ENCODE results near the gene CD44. TPM values are rescaled to one million over a fixed set of nuclear protein-coding genes. Genes with fewer than 3 reads are reported as not detected.

CD44 gene
- total RNA-seq, 4 donors from 2014 or later = 56.3 to 182 (median 114) TPM

GRCh38 chr11:35246745-35247144, 107.8 kb downstream of the CD44 start:
- no peaks in the 10 kb centered on the region for H3K36me3 ChIP-seq
- TF ChIP-seq POLR2A (IDR thresholded peaks at IDR 0.05) (no peak), CTCF (IDR thresholded peaks at IDR 0.05) (no peak), EP300 (IDR thresholded peaks at IDR 0.05; ENCODE audit: low read depth) (peak; percentile 69), POLR2AphosphoS5 (IDR thresholded peaks at IDR 0.05) (peak; percentile 63 to 82 (median 72))
- peak overlapping the region; percentile 26 to 76 (median 66) for H3K27ac ChIP-seq
- H3K9me3 ChIP-seq = no peaks in the 10 kb centered on the region
- H3K27me3 ChIP-seq = no peaks in the 10 kb centered on the region
- intact Hi-C loops (cut with DNase I; ENCODE audit: low total_unique reads) = no loop called here
- in situ Hi-C loops (cut with MboI; ENCODE audit: low pct_ligation_motif_present in 1 of 4, low pct_unique_long_range_greater_than_20kb in 1 of 4, low sequenced_read_pairs in 3 of 4) = no loop called here
- WGBS, 2 donors (ENCODE audit: low coverage in 1 of 2) = 29 to 64% methylated on average over 2 of the region's 2 CpGs
- no peak overlapping the region for H3K4me3 ChIP-seq
- peaks cover 0 to 10% (median 1%) of the 10 kb centered on the region in 4 donors for H3K4me1 ChIP-seq
- no peak for DNase-seq

GRCh38 chr11:35247428-35247827, 108.5 kb downstream of the CD44 start:
- intact Hi-C loops (cut with DNase I; ENCODE audit: low total_unique reads) (no loop called here), in situ Hi-C loops (cut with MboI; ENCODE audit: low pct_ligation_motif_present in 1 of 4, low pct_unique_long_range_greater_than_20kb in 1 of 4, low sequenced_read_pairs in 3 of 4) (no loop called here)
- H3K27ac ChIP-seq = peak overlapping the region; percentile 26 to 76 (median 66)
- TF ChIP-seq POLR2A (IDR thresholded peaks at IDR 0.05) (no peak), POLR2AphosphoS5 (IDR thresholded peaks at IDR 0.05) (no peak), EP300 (IDR thresholded peaks at IDR 0.05; ENCODE audit: low read depth) (no peak), CTCF (IDR thresholded peaks at IDR 0.05) (no peak)
- no peaks in the 10 kb centered on the region for H3K36me3 ChIP-seq
- peaks cover 0 to 5% (median 1%) of the 10 kb centered on the region in 4 donors for H3K4me1 ChIP-seq
- 81 to 100% methylated on average over 1 to 3 of the region's 3 CpGs for WGBS, 2 donors (ENCODE audit: low coverage in 1 of 2)
- peak; percentile 26 for DNase-seq
- no peaks in the 10 kb centered on the region for H3K27me3 ChIP-seq
- H3K4me3 ChIP-seq = no peak overlapping the region
- no peaks in the 10 kb centered on the region for H3K9me3 ChIP-seq

GRCh38 chr11:35247863-35248262, 108.9 kb downstream of the CD44 start:
- Histone ChIP-seq H3K27me3 (no peaks in the 10 kb centered on the region), H3K36me3 (no peaks in the 10 kb centered on the region), H3K4me1 (peaks cover 0 to 3% (median under 1%) of the 10 kb centered on the region in 4 donors), H3K27ac (peak overlapping the region; percentile 26 to 76 (median 66)), H3K4me3 (no peak overlapping the region), H3K9me3 (no peaks in the 10 kb centered on the region)
- no peak for DNase-seq
- WGBS, 2 donors (ENCODE audit: low coverage in 1 of 2) = 84% methylated on average over 3 of the region's 3 CpGs; no CpG with 5 or more reads in 1 of the 2 donors
- in situ Hi-C loops (cut with MboI; ENCODE audit: low pct_ligation_motif_present in 1 of 4, low pct_unique_long_range_greater_than_20kb in 1 of 4, low sequenced_read_pairs in 3 of 4) (no loop called here), intact Hi-C loops (cut with DNase I; ENCODE audit: low total_unique reads) (no loop called here)
- no peak for TF ChIP-seq POLR2AphosphoS5 (IDR thresholded peaks at IDR 0.05)
- no peak for TF ChIP-seq POLR2A (IDR thresholded peaks at IDR 0.05)
- no peak for TF ChIP-seq EP300 (IDR thresholded peaks at IDR 0.05; ENCODE audit: low read depth)
- no peak for TF ChIP-seq CTCF (IDR thresholded peaks at IDR 0.05)

- TF ChIP-seq EP300 (IDR thresholded peaks at IDR 0.05; ENCODE audit: low read depth) (no peak), CTCF (IDR thresholded peaks at IDR 0.05) (no peak), POLR2AphosphoS5 (IDR thresholded peaks at IDR 0.05) (no peak), POLR2A (IDR thresholded peaks at IDR 0.05) (no peak)
- Histone ChIP-seq H3K4me3 (no peak overlapping the region), H3K9me3 (no peaks in the 10 kb centered on the region), H3K36me3 (no peaks in the 10 kb centered on the region), H3K27ac (no peak overlapping the region), H3K27me3 (no peaks in the 10 kb centered on the region), H3K4me1 (peaks cover 0 to 3% (median 0%) of the 10 kb centered on the region in 4 donors)
- WGBS, 2 donors (ENCODE audit: low coverage in 1 of 2) = 32 to 59% methylated on average over 3 to 4 of the region's 4 CpGs
- intact Hi-C loops (cut with DNase I; ENCODE audit: low total_unique reads) (no loop called here), in situ Hi-C loops (cut with MboI; ENCODE audit: low pct_ligation_motif_present in 1 of 4, low pct_unique_long_range_greater_than_20kb in 1 of 4, low sequenced_read_pairs in 3 of 4) (no loop called here)
- no peak for DNase-seq
Observed at GRCh38 chr11:35248558-35249323, 109.8 kb downstream of the CD44 start.
